Inflammatory macrophage treated with lipopolysaccharide for 4 hours (primary cell): Measurements from ENCODE around the gene SPZ1.
"Not testable (repeated sequence)": the region's sequence is repeated elsewhere in the genome, so short reads cannot be mapped to it uniquely, and the experiment has no call there.

ENCODE experiments used
- DNase-seq: peaks from one replicate; pipeline ENCODE4 v3.0.0-alpha.2; 2020

Gene SPZ1, protein sequence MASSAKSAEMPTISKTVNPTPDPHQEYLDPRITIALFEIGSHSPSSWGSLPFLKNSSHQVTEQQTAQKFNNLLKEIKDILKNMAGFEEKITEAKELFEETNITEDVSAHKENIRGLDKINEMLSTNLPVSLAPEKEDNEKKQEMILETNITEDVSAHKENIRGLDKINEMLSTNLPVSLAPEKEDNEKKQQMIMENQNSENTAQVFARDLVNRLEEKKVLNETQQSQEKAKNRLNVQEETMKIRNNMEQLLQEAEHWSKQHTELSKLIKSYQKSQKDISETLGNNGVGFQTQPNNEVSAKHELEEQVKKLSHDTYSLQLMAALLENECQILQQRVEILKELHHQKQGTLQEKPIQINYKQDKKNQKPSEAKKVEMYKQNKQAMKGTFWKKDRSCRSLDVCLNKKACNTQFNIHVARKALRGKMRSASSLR

GRCh38 chr5:80319702-80320101 is at the start of gene SPZ1:
TSS of gene SPZ1 (plus strand) at chr5:80320002. CDS start at chr5:80320216, 214 bp downstream.
- no peak for DNase-seq

GRCh38 chr5:80270543-80270942 is 49.3 kb upstream of the SPZ1 start:
- DNase-seq: not testable (repeated sequence)

DNA sequence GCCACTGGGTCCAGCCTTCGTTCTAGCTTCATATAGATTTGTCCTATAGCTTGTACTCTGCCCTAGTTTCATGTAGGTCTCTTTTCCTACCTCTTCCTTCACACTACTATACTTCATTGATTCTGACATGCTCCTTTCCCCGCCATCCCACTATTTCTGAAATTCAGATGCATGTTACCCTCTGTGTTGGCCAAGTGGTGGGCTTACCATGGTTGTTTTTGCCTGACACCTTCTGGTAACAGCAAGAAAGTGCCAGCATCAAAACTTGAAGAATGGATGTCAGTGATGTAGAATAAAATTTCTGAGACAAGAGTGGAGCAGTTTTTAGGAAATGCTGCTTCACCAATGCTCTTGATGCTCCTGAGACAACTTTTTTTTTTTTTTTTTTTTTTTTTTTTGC is 44.5 kb upstream of the SPZ1 start:
- DNase-seq: no peak

GRCh38 chr5:80276186-80276585 is 43.6 kb upstream of the SPZ1 start:
- DNase-seq: no peak

- DNase-seq: no peak
These were observed 42.6 kb upstream of the SPZ1 start for GRCh38 chr5:80277191-80277590.

- DNase-seq: no peak
These were observed 37.7 kb upstream of the SPZ1 start for GRCh38 chr5:80282054-80282453.

GRCh38 chr5:80283360-80283759 is 36.4 kb upstream of the SPZ1 start:
- DNase-seq: no peak

DNA sequence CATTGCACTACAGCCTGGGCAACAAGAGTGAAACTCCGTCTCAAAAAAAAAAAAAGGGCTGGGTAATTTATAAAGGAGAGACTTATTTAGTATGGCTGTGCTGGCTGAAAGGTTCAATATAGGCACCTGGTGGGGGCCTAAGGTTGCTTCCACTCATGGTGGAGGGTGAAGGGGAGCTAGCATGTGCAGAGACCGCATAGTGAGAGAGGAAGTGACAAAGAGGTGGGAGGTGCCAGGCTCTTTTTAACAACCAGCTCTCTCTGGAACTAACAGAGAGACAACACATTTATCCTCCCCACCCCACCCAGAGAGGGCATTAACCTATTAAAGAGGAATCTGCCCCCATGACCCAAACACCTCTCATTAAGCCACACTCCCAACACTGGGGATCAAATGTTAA is 35.1 kb upstream of the SPZ1 start:
- no peak for DNase-seq

GRCh38 chr5:80288177-80288576 is 31.6 kb upstream of the SPZ1 start:
- no peak for DNase-seq

- DNase-seq: no peak
These were observed 30.5 kb upstream of the SPZ1 start for GRCh38 chr5:80289320-80289719.

DNA sequence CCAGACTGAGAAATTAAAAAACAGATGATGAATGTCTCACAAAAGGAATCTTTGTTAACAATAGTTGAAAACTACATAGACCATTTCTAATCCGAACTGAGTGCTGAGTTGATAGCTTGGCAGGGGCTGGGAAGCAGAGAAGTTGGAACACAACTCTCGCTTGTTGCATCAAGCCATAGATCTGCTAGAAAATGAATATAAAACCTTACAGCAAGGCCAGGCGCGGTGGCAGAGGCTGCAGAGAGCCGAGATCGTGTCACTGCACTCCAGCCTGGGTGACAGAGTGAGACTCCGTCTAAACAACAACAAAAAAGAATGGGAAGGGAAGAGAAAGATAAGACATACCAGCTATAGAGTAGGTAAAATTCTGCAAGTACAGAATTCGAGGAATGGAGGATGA is 28.0 kb upstream of the SPZ1 start:
- no peak for DNase-seq

GRCh38 chr5:80296121-80296520 is 23.7 kb upstream of the SPZ1 start:
- no peak for DNase-seq

- no peak for DNase-seq
These were observed 20.2 kb upstream of the SPZ1 start for GRCh38 chr5:80299601-80300000.

- no peak for DNase-seq
These were observed 19.7 kb upstream of the SPZ1 start for GRCh38 chr5:80300125-80300524.

DNA sequence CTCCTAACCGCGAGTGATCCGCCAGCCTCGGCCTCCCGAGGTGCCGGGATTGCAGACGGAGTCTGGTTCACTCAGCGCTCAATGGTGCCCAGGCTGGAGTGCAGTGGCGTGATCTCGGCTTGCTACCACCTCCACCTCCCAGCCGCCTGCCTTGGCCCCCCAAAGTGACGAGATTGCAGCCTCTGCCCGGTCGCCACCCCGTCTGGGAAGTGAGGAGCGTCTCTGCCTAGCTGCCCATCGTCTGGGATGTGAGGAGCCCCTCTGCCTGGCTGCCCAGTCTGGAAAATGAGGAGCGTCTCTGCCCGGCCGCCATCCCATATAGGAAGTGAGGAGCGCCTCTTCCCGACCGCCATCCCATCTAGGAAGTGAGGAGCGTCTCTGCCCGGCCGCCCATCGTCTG is 19.0 kb upstream of the SPZ1 start:
- not testable (repeated sequence) for DNase-seq

GRCh38 chr5:80301342-80301741 is 18.5 kb upstream of the SPZ1 start:
- not testable (repeated sequence) for DNase-seq

DNA sequence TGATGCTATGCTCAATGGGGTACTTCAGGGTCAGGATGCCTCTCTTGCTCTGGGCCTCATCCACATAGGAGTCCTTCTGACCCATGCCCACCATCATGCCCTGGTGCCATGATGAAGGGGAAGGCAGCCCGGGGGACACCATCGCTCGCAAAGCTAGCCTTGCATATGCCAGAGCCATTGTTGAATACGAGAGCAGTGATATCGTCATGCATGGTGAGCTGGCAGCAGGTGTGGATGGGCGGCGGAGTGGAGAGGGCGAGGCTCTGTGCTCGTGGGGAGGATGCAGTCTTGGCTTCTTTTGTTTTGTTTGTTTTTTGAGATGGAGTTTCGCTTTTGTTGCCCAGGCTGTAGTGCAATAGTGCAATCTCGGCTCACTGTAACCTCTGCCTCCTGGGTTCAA is 17.2 kb upstream of the SPZ1 start:
- DNase-seq: no peak

DNA sequence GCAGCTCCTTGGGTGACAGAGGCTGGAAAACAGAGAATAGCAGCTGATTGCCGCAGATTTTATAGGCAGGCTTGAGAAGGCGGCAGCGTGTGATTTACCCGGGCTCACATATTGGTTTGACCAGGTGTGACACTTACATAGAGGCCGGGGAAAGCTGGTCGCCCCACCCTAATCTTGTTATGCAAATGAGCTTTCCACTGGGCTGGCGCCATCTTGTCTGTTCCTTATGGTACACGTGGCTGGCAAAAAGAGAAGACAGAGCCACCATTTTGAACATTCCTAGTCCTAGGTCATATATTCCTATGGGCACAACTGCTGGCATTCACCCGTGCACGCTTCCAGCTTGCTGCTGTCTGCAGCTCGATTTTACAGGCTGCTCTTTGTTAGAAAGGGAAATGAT is 11.3 kb upstream of the SPZ1 start:
- no peak for DNase-seq

DNA sequence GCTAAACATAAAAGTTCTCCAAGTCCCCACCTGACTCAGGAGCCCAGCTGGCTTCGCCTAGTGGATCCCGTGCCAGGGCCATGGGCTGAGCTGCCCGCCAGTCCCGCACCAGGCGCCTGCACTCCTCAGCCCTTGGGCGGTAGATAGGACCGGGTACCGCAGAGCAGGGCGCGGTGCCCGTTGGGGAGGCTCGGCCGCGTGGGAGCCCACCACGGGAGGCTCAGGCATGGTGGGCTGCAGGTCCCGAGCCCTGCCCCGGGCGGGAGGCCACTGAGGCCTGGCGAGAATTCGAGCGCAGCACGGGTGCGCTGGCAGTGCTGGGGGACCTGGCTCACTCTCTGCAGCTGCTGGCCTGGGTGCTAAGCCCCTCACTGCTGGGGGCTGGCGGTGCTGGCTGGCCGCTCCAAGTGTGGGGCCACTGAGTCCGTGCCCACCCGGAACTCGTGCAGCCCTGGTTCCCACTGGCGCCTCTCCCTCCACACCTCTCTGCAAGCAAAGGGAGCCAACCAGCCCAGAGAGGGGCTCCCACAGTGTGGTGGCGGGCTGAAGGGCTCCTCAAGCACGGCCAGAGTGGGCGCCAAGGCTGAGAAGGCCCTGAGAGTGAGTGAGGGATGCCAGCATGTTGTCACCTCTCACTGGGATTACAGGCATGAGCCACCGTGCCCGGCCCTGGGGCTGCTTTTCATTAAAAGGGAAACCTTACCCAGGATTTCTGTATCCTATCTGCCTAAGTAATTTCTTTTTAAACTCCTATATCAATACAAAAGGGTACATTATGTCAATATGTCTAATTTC is 9.7 kb upstream of the SPZ1 start:
- DNase-seq: no peak

- DNase-seq: no peak
These were observed 4.6 kb upstream of the SPZ1 start for GRCh38 chr5:80315244-80315643.

DNA sequence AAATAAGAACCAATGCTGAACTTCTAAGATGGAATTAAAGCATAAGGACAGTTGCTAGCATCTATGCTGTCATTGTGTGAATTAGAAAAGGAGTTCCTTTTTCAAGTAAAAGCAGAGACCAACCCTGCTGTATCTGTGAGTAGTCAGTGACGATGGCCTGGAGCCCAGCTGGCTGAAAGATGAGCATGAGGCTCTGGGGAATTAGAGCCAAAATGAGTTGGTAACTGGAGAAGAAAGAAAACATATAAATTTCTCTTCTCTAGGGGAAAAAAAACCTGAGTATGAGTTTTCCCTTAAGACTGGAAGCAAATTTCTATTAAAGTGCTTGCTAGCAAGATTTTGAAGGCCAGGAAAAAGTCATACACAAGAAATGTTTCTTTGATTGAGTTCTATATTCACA is 1.6 kb upstream of the SPZ1 start:
- no peak for DNase-seq

DNA sequence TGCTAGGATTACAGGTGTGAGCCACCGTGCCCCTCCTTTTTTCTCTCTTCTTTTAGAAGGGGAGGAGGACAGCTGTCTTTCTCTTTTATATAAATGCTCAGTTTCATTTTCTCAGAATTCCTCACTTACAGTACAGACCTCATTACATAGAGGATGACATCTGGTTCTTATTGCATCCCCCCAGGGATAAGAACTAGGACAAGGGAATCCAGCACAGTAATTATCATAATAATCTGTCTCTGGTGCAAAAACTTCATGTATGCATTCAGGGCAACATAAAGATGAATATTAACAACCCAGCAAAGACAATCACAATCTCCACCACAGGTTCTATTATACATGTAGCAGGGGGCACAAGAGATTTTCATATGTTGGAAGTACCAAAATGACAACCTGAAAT is 5.1 kb downstream of the SPZ1 start:
- DNase-seq: no peak

DNA sequence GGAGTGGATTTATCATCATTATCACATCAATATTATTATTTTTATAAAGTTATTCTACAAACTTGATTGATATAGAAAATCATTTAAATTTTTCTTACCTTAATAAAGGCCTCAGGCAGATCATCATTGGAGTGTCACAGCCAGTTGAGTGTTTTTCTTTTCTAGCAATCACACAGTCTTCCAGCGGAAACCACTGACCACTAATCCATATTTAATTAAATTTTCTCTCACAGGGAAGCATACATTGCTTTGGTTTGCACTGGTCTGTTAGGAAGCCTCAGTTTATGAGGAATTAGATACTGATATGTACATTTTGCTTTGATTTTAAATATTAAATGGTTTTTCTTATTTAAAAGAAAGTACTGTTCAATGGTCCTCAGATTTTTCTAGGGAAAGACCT is 6.7 kb downstream of the SPZ1 start:
- no peak for DNase-seq

GRCh38 chr5:80337379-80337778 is 17.6 kb downstream of the SPZ1 start:
- DNase-seq: no peak
